Astrocyte (in vitro differentiated cells and primary cell): ENCODE measurements around the gene VSTM4.

ENCODE experiments used
- EZH2 ChIP-seq: IDR thresholded peaks from 2 replicates; pipeline ENCODE4 v1.6.1; 2012; ENCODE audit warnings: mild to moderate bottlenecking, low read length, inconsistent platforms; ENCODE audit not compliant: insufficient read depth
- TF ChIP-seq, protein P1 (sequence below): IDR thresholded peaks from 2 replicates; pipeline ENCODE4 v1.5.1; 2011; ENCODE audit warnings: low read depth, mild to moderate bottlenecking, inconsistent platforms, low read length, moderate library complexity; ENCODE audit not compliant: insufficient read depth

DNA sequence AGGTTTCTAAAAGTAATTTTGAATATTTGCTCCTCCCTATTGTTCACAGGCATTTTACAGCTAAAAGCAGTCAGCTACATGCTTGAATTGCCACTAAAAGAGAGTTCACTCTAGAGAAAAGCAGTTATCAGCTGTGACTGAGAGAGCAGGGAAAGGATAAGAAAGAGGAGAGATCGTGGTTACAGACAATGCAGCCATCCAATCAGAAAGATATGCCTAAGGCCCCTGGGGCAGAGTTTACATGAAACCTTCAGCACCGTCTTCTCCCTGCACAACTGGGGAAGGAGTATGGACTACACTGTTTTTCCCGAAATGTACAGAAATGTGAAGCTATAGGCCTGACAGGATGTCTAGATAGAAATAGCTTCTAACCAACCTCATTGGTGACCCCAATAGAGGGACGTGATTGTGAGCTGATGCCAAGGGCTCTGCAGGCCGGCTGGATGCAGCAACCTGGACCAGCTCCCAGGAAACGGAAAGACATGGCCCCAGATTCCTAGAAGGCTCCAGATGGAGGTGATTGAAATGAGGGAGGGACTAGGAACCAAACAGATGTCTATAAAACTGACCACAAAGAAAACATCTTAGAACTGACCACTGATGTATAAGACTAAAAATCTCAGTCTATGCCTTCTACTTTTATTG, 3.2 kb upstream of the VSTM4 start:
- TF ChIP-seq, protein P1, sequence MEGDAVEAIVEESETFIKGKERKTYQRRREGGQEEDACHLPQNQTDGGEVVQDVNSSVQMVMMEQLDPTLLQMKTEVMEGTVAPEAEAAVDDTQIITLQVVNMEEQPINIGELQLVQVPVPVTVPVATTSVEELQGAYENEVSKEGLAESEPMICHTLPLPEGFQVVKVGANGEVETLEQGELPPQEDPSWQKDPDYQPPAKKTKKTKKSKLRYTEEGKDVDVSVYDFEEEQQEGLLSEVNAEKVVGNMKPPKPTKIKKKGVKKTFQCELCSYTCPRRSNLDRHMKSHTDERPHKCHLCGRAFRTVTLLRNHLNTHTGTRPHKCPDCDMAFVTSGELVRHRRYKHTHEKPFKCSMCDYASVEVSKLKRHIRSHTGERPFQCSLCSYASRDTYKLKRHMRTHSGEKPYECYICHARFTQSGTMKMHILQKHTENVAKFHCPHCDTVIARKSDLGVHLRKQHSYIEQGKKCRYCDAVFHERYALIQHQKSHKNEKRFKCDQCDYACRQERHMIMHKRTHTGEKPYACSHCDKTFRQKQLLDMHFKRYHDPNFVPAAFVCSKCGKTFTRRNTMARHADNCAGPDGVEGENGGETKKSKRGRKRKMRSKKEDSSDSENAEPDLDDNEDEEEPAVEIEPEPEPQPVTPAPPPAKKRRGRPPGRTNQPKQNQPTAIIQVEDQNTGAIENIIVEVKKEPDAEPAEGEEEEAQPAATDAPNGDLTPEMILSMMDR: no peak
- TF ChIP-seq EZH2: no peak
